Common myeloid progenitor, CD34-positive (primary cell): ENCODE results near the gene ABCC5. TPM values are rescaled to one million over a fixed set of nuclear protein-coding genes. Genes with fewer than 3 reads are reported as not detected.

Experiments used
- CTCF ChIA-PET: fragments of 350-600 bp; sonication (Branson Sonifier 250); formaldehyde crosslinking; loops from one replicate; lab custom pipeline; 2021; ENCODE audit warnings: antibody characterized with exemption; lab: Charles Lee
- POLR2A ChIA-PET: fragments of 350-600 bp; sonication (Branson Sonifier 250); formaldehyde crosslinking; loops from one replicate; lab custom pipeline; 2021; ENCODE audit warnings: antibody characterized with exemption; lab: Charles Lee
- DNase-seq, 3 donors: peaks; one replicate each; pipeline versions ENCODE4 v3.0.0 to v3.0.0-alpha.2; 2013
- H3K27ac ChIP-seq, 2 experiments: 1 replicate in 1 of 2; 2 replicates in 1 of 2; pipeline ENCODE4 v1.7.0; 2013; ENCODE audit warnings: inconsistent platforms in 2 of 2, low read length in 2 of 2, mild to moderate bottlenecking in 2 of 2, low read depth in 1 of 2, moderate library complexity in 1 of 2; ENCODE audit not compliant: severe bottlenecking in 2 of 2, insufficient read depth in 1 of 2, poor library complexity in 1 of 2
- H3K27me3 ChIP-seq, 5 experiments: replicated peaks in 2 of 5; 1 replicate in 3 of 5; 2 replicates in 2 of 5; pipeline versions ENCODE4 v1.6.1 to v1.7.0; 2013; ENCODE audit warnings: low read length in 4 of 5, mild to moderate bottlenecking in 2 of 5, moderate library complexity in 2 of 5, inconsistent platforms in 1 of 5; ENCODE audit not compliant: insufficient read depth in 5 of 5, control insufficient read depth in 4 of 5
- H3K36me3 ChIP-seq, 4 experiments: 1 replicate in 2 of 4; 2 replicates in 2 of 4; pipeline versions ENCODE4 v1.6.1 to v1.7.0; 2013; ENCODE audit warnings: low read length in 3 of 4, control low read depth in 1 of 4, mild to moderate bottlenecking in 1 of 4; ENCODE audit not compliant: control insufficient read depth in 4 of 4, insufficient read depth in 4 of 4
- H3K4me1 ChIP-seq, 4 experiments: 1 replicate in 3 of 4; 2 replicates in 1 of 4; pipeline versions ENCODE4 v1.6.1 to v1.7.1; 2013; ENCODE audit warnings: low read length in 3 of 4, mild to moderate bottlenecking in 3 of 4, control low read depth in 1 of 4, inconsistent platforms in 1 of 4, moderate library complexity in 1 of 4; ENCODE audit not compliant: control insufficient read depth in 4 of 4, insufficient read depth in 4 of 4; ENCODE audit errors: control extremely low read depth in 1 of 4
- H3K4me3 ChIP-seq, 7 experiments: 1 replicate in 4 of 7; 2 replicates in 3 of 7; pipeline versions ENCODE4 v1.5.1 to v1.7.0; 2013; ENCODE audit warnings: mild to moderate bottlenecking in 7 of 7, low read length in 6 of 7, moderate library complexity in 6 of 7, inconsistent platforms in 2 of 7, low read depth in 2 of 7, control low read depth in 1 of 7; ENCODE audit not compliant: insufficient read depth in 4 of 7, control insufficient read depth in 1 of 7; ENCODE audit errors: extremely low read depth in 1 of 7
- H3K9me3 ChIP-seq, 5 experiments: 1 replicate in 4 of 5; 2 replicates in 1 of 5; pipeline versions ENCODE4 v1.6.1 to v1.7.1; 2013; ENCODE audit warnings: low read length in 4 of 5, mild to moderate bottlenecking in 2 of 5, inconsistent platforms in 1 of 5, low read depth in 1 of 5, moderate library complexity in 1 of 5; ENCODE audit not compliant: control insufficient read depth in 4 of 5, insufficient read depth in 2 of 5; ENCODE audit errors: control extremely low read depth in 1 of 5
- WGBS: methylation state at CpG from one replicate; pipeline ENCODE4 v1.1.5; 2013; ENCODE audit not compliant: insufficient coverage; 5-methylcytosine and 5-hydroxymethylcytosine counted together
- polyA plus RNA-seq: library from polyadenylated mRNA; unstranded; fragments of 120-200 nt; gene quantifications from one replicate; pipeline ENCODE4 v1.2.1, GENCODE V29; 2013

ABCC5 gene
- polyA plus RNA-seq = 42.0 TPM

GRCh38 chr3:184017672-184018423 lies at the start of gene ABCC5:
TSS of gene ABCC5 (minus strand) at chr3:184017884. CDS start at chr3:184014392, 3,492 bp downstream.
- ChIA-PET CTCF (interaction anchor here (0.6 to 2.3 kb wide), 11 partner anchors 10 to 122 kb away, joined by 3 to 13 read pairs (median 3); partner anchors contain the start of gene EIF2B5), POLR2A (interaction anchor here (0.6 to 1.0 kb wide), 4 partner anchors 30 to 446 kb away, joined by 3 to 9 read pairs (median 3); no protein-coding TSS in a partner anchor)
- H3K27ac ChIP-seq = peak within 1 kb of the TSS; percentile 37 to 83
- DNase-seq = peak; percentile 84 to 91 (median 89)
- peaks cover 0 to 9% (median 0%) of the 10 kb centered on the region in 5 experiments for H3K27me3 ChIP-seq
- peaks cover 0 to 8% (median 2%) of the 10 kb centered on the region in 4 experiments for H3K36me3 ChIP-seq
- H3K4me1 ChIP-seq = peaks cover 4 to 29% (median 28%) of the 10 kb centered on the region in 4 experiments
- peak within 1 kb of the TSS; percentile 94 to 99 (median 99) for H3K4me3 ChIP-seq
- H3K9me3 ChIP-seq = no peaks in the 10 kb centered on the region
- 0% methylated on average over 47 of the region's 55 CpGs for WGBS

- peaks cover 3 to 8% (median 3%) of the 10 kb centered on the region in 5 experiments for H3K9me3 ChIP-seq
- H3K36me3 ChIP-seq = no peaks in the 10 kb centered on the region
- no peaks in the 10 kb centered on the region for H3K27me3 ChIP-seq
- H3K4me1 ChIP-seq = no peaks in the 10 kb centered on the region
- ChIA-PET CTCF (no interaction called here), POLR2A (no interaction called here)
- H3K27ac ChIP-seq = no peak overlapping the region
- no CpG with 5 or more reads among the region's 2 CpGs for WGBS
- DNase-seq = no peak
- no peak overlapping the region for H3K4me3 ChIP-seq
These were observed 48.5 kb upstream of the ABCC5 start for GRCh38 chr3:184066211-184066610.

- Histone ChIP-seq H3K27ac (no peak overlapping the region), H3K27me3 (no peaks in the 10 kb centered on the region), H3K4me1 (no peaks in the 10 kb centered on the region), H3K4me3 (no peak overlapping the region), H3K36me3 (no peaks in the 10 kb centered on the region), H3K9me3 (no peaks in the 10 kb centered on the region)
- POLR2A ChIA-PET = no interaction called here
- no peak for DNase-seq
- CTCF ChIA-PET = no interaction called here
These were observed 45.0 kb upstream of the ABCC5 start for GRCh38 chr3:184062637-184063036.

GRCh38 chr3:184059424-184059823 lies 41.7 kb upstream of the ABCC5 start:
- peak in 1 of 3 donors; percentile 12 for DNase-seq
- no peak overlapping the region for H3K4me3 ChIP-seq
- 45% methylated on average over 7 of the region's 7 CpGs for WGBS
- peaks cover 0 to 2% (median 0%) of the 10 kb centered on the region in 5 experiments for H3K27me3 ChIP-seq
- ChIA-PET POLR2A (no interaction called here), CTCF (no interaction called here)
- no peaks in the 10 kb centered on the region for H3K4me1 ChIP-seq
- H3K36me3 ChIP-seq = no peaks in the 10 kb centered on the region
- H3K27ac ChIP-seq = no peak overlapping the region
- no peaks in the 10 kb centered on the region for H3K9me3 ChIP-seq

GRCh38 chr3:184058029-184058428 lies 40.3 kb upstream of the ABCC5 start:
- H3K27me3 ChIP-seq = peaks cover 0 to 3% (median 0%) of the 10 kb centered on the region in 5 experiments
- H3K27ac ChIP-seq = no peak overlapping the region
- no peaks in the 10 kb centered on the region for H3K36me3 ChIP-seq
- CTCF ChIA-PET = interaction anchor here (1.1 to 1.5 kb wide), 3 partner anchors 10 to 192 kb away, joined by 3 to 6 read pairs (median 3); partner anchors contain the start of gene EEF1AKMT4
- POLR2A ChIA-PET = no interaction called here
- DNase-seq = no peak
- no peaks in the 10 kb centered on the region for H3K4me1 ChIP-seq
- H3K9me3 ChIP-seq = no peaks in the 10 kb centered on the region
- H3K4me3 ChIP-seq = no peak overlapping the region
- 91% methylated on average over 8 of the region's 9 CpGs for WGBS

GRCh38 chr3:184052767-184053166 lies 35.1 kb upstream of the ABCC5 start, which contains the start of gene HTR3C:
TSS of gene HTR3C (plus strand) at chr3:184053047. CDS start at chr3:184053081, 34 bp downstream.
- no peak within 1 kb of the TSS for H3K4me3 ChIP-seq
- WGBS = 78% methylated on average over 3 of the region's 4 CpGs
- peaks cover 0 to 3% (median 0%) of the 10 kb centered on the region in 4 experiments for H3K4me1 ChIP-seq
- peaks cover 0 to 8% (median 3%) of the 10 kb centered on the region in 5 experiments for H3K27me3 ChIP-seq
- no peaks in the 10 kb centered on the region for H3K9me3 ChIP-seq
- no peak for DNase-seq
- ChIA-PET POLR2A (no interaction called here), CTCF (no interaction called here)
- H3K27ac ChIP-seq = no peak within 1 kb of the TSS
- no peaks in the 10 kb centered on the region for H3K36me3 ChIP-seq
